IPS DF 4.7 (cell line): ENCODE data around the gene CCDC91.

Experiments used
- DNase-seq: peaks from one replicate; pipeline ENCODE4 v3.0.0-alpha.2; 2013; ENCODE audit warnings: low spot score; ENCODE audit errors: extremely low read depth

The CCDC91 gene

DNA sequence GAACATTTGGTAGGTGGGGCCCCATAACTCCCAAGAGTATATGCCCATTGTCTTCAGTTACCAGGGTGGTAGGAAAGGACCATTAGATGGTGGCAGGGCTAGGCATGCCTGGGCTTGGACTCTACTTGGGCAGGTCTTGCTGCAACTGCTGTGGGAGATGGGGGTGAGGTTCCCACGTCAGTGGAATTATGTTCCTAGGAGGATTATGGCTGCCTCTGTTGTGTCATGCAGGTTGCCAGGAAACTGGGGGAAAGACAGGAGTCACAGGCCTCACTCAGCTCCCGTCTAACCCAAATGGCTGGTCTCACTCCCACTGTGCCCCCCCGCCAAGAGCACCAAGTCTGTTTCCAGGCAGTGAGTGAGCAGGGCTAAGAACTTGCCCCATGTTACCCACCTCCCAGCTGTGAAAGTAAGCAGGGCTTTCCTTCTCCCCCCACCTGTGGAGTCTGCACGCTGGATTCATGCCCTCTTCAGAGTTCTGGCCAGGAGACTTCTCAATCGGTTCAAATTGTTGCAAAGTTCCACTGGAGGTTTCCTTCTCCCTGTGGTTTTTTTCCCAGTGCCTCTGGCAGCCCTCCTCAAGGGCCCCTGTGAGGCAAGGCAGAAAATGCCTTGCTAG lies 337.5 kb downstream of the CCDC91 start:
- DNase-seq = no peak

- DNase-seq = no peak
Observed at GRCh38 chr12:28535216-28535615, 345.0 kb downstream of the CCDC91 start.

- DNase-seq = no peak
Observed at GRCh38 chr12:28536088-28536487, 345.8 kb downstream of the CCDC91 start.

- DNase-seq = no peak
Observed at GRCh38 chr12:28537474-28537873, 347.2 kb downstream of the CCDC91 start.

DNA sequence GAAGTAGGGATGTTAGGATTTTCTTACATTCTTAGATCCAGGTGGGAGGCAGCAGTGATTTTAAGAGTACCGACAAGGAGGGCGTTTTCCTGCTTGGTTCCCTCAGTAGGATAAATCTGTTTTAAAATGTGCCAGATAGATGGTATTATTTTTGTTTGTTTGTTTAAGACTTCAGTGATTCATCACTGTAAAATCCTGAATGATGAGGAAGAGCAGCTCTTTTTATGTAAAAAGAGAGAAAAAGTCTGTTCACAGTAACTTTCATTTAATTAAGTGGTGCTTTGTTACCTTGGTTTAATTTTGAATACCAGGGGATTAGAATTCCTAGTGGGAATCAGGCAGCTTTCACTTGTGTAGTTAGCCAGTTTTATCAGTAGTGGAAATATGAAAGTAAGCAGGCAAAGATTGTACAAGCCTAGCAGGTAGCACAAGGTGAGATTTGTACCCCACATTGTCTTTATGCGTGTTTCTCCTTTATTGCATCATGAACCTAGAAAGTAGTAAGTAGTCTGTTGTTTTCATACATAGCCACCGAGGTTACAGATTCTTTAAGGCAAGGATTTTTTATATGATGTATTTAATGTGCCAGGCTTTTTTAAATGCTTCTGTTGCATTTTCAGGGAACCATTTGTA lies 349.6 kb downstream of the CCDC91 start:
- no peak for DNase-seq

DNA sequence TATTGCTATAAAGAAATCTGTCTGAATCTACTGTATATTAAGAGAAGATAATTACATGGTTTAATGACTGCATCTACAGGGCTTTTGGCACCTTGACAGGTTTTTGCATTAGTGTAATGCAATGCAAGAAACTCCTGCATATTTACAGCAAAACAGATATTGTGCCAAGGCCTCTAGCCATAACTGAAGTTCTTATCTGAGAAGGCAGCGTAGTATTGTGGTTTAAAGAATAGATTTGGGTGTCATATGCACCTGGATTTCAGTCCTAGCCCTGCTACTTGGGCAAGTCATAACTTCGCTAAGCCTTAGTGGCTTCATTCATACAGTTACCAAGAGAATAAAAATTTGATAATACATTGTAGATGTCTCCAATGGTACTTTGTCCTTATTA lies 350.1 kb downstream of the CCDC91 start:
- no peak for DNase-seq

DNA sequence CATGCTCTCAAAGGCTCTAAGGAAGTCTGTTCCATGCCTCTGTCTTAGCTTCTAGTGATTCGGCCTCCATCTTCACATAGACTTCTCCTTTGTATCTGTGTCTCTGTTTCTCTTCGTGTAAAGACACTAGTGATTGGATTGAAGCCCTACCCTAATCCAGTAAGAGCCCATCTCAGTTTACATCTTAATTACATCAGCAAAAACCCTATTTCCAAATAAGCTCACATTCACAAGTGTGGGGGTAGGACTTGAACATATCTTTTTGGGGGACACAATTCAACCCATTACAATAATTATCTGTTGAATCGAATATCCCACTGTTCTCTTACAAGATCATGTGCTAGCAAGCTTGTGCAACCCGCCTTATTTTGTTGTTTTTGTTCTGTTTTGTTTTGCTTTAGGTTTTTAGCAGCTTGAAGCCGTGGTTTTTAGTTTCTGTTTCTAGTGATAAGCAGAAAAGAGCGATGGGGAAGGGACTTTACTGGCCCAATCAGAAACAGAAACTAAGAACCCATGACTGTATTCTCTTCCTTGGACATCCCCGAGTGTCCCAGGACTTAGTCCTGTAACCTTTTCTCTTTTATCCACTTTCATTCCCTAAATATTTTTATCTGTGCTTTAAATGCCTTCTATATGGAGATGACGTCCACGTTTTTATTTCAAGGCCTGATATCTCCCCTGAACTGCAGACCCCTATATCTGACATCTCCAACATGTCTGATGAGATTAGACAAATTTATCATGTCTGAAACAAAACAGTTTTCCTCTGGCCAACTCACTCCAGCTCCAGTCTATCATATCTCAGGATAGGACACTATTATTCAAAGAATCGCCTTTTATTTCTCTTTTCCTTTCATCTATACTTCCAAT lies 353.0 kb downstream of the CCDC91 start:
- DNase-seq = no peak

GRCh38 chr12:28550757-28551704 lies 360.8 kb downstream of the CCDC91 start:
- DNase-seq = no peak

- DNase-seq = no peak
Observed at GRCh38 chr12:28552251-28552970, 362.2 kb downstream of the CCDC91 start.

GRCh38 chr12:28555748-28556147 lies 365.5 kb downstream of the CCDC91 start:
- DNase-seq = no peak

GRCh38 chr12:28558250-28558649 lies 368.0 kb downstream of the CCDC91 start:
- no peak for DNase-seq

DNA sequence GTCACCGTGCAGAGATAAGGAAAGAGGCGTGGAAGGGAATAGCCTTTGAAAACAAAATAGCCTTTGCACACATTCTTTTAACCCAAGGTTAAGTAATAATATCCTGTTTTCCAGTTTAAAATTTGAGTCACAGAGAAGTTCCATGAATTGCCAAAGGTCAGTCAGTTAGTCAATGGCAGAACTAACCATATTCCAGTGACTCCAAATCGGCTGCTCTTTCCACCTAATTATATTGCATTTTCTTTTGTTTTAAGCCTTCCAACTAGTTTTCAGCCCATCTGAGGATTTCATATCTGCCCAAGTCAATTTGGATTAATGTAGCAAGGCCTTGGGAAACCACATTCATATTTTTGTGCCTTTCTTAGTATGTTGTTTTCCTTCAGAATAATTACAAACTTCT lies 373.0 kb downstream of the CCDC91 start:
- DNase-seq = no peak

- no peak for DNase-seq
Observed at GRCh38 chr12:28563936-28564335, 373.7 kb downstream of the CCDC91 start.

DNA sequence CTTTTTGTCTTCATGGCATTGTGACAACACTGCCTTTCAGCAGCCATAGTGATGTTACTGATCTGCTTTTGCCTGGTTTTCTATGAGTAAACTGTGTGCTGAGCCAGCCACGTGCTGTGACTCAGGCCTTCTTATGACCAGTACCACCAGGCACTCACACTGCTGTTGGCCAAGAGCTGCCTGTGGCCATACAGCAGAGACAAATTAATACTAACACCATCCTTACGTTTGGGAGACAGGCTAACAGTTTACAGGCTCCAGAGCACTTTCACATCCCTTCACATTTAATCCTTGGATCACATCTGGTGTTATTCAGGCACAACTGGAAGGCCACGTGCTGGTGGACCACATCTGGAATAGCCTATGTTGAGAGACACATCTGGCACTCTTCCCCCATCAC lies 377.9 kb downstream of the CCDC91 start:
- DNase-seq = no peak

DNA sequence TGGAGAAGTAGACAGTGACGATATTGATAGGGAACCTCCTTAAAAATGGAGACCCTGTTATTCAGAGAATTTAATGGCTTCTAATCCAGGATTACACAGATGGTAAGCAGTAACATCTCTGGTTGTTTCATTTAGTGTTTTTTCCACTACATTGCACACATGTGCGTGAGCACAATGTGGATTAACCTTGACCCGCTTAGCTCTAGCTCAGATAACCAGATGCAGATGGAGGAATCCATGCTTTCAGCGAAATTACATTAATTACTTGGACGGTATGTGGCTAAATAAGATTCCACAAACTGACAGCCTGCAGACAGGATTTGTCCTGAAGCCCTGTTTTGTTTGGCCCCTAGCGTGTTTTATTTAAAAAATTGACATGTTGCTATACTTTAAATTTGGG lies 378.4 kb downstream of the CCDC91 start:
- no peak for DNase-seq

GRCh38 chr12:28569698-28570411 lies 379.6 kb downstream of the CCDC91 start:
- no peak for DNase-seq

DNA sequence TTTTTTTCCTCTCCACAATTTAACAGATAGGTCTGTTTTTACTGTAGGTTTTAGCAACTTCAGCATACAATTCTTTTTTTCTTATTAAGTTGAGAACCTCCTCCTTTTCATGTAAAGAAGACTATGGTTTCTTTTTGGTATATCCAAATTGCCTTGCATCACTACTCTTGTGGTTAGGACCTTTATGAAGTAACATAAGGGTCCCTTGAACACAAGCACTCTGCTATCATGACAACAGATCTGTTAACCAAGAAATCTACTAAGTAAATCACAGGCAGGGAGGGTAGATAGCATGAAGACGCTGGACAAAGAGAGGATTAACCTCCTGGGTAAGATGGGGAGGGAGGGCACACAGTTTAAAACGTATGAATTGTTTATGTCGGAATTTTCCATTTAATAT lies 380.6 kb downstream of the CCDC91 start:
- no peak for DNase-seq

- no peak for DNase-seq
Observed at GRCh38 chr12:28574746-28575592, 384.7 kb downstream of the CCDC91 start.

DNA sequence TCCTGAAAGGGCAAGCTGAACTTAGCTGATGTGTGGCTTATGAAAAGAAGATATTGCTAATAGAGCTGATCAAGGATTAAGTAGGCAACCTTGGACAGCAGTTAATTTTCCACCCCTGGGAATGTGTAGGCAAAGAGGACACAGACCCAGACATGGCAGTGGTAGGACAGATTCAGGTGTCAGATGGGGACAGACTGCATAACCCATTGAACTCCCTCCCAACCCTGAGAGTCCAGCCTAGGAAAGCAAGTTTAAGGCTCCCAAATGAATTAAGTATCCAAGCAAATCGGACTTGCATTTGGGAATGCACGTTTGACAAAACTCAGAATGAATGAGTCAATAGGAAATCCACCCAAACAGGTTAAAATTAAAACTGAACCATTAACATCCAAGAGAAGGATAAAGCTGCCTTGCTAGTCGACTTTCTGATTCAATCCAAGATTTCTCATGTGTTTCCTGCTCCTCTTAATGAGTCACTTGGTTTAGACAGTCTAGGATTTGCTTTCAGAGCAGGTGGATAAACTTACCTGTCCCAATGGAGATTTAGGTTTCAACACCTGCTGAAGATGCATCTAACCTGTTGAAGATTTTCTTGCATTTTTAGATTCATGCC lies 385.4 kb downstream of the CCDC91 start:
- no peak for DNase-seq
